Endothelial cell of umbilical vein (primary cell): ENCODE measurements around the gene PHC1. TPM values are rescaled to one million over a fixed set of nuclear protein-coding genes. Genes with fewer than 3 reads are reported as not detected.

Experiments
- BruUV-seq: library from RNA; stranded (reverse); fragments of 400-500 nt; replicated peaks from 2 replicates; lab custom pipeline; 2021; lab: Mats Ljungman, UMichigan
- CTCF ChIA-PET: fragments of 300-600, 350-600 bp; sonication (Branson Sonifier 250); formaldehyde crosslinking; loops from one replicate; lab custom pipeline; 2021; ENCODE audit warnings: antibody characterized with exemption, inconsistent platforms; lab: Charles Lee
- POLR2A ChIA-PET: fragments of 300-600, 350-600 bp; sonication (Branson Sonifier 250); formaldehyde crosslinking; loops from one replicate; lab custom pipeline; 2021; ENCODE audit warnings: antibody characterized with exemption, inconsistent platforms; lab: Charles Lee
- DNase-seq: peaks from one replicate; pipeline ENCODE4 v3.0.0-alpha.2; 2011; ENCODE audit warnings: low read depth, low spot score
- FAIRE-seq: peaks from 2 replicates; lab custom pipeline; 2011; peaks lifted over from hg19 to GRCh38; lab: Jason Lieb, UNC
- H2AFZ ChIP-seq: 2 replicates; pipeline ENCODE4 v1.6.0; 2012; ENCODE audit warnings: low read depth, low read length, control low read depth, inconsistent platforms
- H3K27ac ChIP-seq: 2 replicates; pipeline ENCODE4 v1.5.1; 2011; ENCODE audit warnings: low read depth, mild to moderate bottlenecking, control low read depth, low read length, moderate library complexity; ENCODE audit not compliant: insufficient read depth
- H3K27me3 ChIP-seq, 2 experiments: 2 replicates each; pipeline versions ENCODE4 v1.6.0 to v1.6.1; 2011; ENCODE audit warnings: low read length in 2 of 2, mixed read lengths in 1 of 2; ENCODE audit not compliant: control insufficient read depth in 2 of 2, insufficient read depth in 2 of 2
- H3K36me3 ChIP-seq, 2 experiments: 2 replicates in 1 of 2; 3 replicates in 1 of 2; pipeline ENCODE4 v1.5.1; 2011; ENCODE audit warnings: low read length in 2 of 2, mild to moderate bottlenecking in 1 of 2, moderate library complexity in 1 of 2; ENCODE audit not compliant: control insufficient read depth in 2 of 2, insufficient read depth in 2 of 2; ENCODE audit errors: extremely low read depth in 1 of 2
- H3K4me1 ChIP-seq: 3 replicates; pipeline ENCODE4 v1.5.1; 2011; ENCODE audit warnings: mild to moderate bottlenecking, low read length; ENCODE audit not compliant: control insufficient read depth, insufficient read depth; ENCODE audit errors: extremely low read depth
- H3K4me2 ChIP-seq: 2 replicates; pipeline ENCODE4 v1.6.1; 2011; ENCODE audit warnings: low read length, control low read depth, mixed read lengths; ENCODE audit not compliant: insufficient read depth
- H3K4me3 ChIP-seq, 3 experiments: fragments of 200-600 bp in 1 of 3; sonication (generic), shearing (Covaris generic) in 1 of 3; replicated peaks in 1 of 3; 2 replicates each; pipeline ENCODE4 v1.5.1; 2011 to 2016; ENCODE audit warnings: control low read depth in 3 of 3, low read length in 3 of 3, mild to moderate bottlenecking in 2 of 3, inconsistent platforms in 1 of 3, low read depth in 1 of 3, moderate library complexity in 1 of 3; ENCODE audit not compliant: insufficient read depth in 1 of 3
- H3K79me2 ChIP-seq: 2 replicates; pipeline ENCODE4 v1.6.0; 2012; ENCODE audit warnings: low read length, inconsistent platforms; ENCODE audit not compliant: control insufficient read depth, insufficient read depth
- H3K9ac ChIP-seq: replicated peaks from 2 replicates; pipeline ENCODE3; 2011; ENCODE audit warnings: low read length, control low read depth; ENCODE audit not compliant: insufficient read depth; ENCODE audit errors: extremely low read depth
- H3K9me1 ChIP-seq: replicated peaks from 3 replicates; pipeline ENCODE4 v1.6.0; 2011; ENCODE audit warnings: mild to moderate bottlenecking, low read length; ENCODE audit not compliant: control insufficient read depth, insufficient read depth; ENCODE audit errors: extremely low read depth
- H3K9me3 ChIP-seq: replicated peaks from 2 replicates; pipeline ENCODE4 v1.5.1; 2012; ENCODE audit warnings: low read length, inconsistent platforms; ENCODE audit not compliant: control insufficient read depth, insufficient read depth
- H4K20me1 ChIP-seq: replicated peaks from 2 replicates; pipeline ENCODE3; 2011; ENCODE audit warnings: mild to moderate bottlenecking, low read length; ENCODE audit not compliant: control insufficient read depth, insufficient read depth; ENCODE audit errors: extremely low read depth
- EZH2 ChIP-seq: IDR thresholded peaks from 2 replicates; pipeline ENCODE4 v1.6.1; 2012; ENCODE audit warnings: borderline replicate concordance, low read depth, mild to moderate bottlenecking, moderate library complexity, low read length, inconsistent platforms; ENCODE audit not compliant: severe bottlenecking
- FOS ChIP-seq: IDR thresholded peaks from 2 replicates; pipeline ENCODE4 v1.6.1; 2011; ENCODE audit warnings: mild to moderate bottlenecking, low read length, moderate library complexity, borderline replicate concordance; ENCODE audit not compliant: insufficient read depth
- GATA2 ChIP-seq: IDR thresholded peaks from 2 replicates; pipeline ENCODE4 v1.7.0; 2011; ENCODE audit warnings: low read depth, mild to moderate bottlenecking, moderate library complexity, mixed read lengths, low read length; ENCODE audit not compliant: insufficient read length, insufficient read depth
- JUN ChIP-seq: IDR thresholded peaks from 2 replicates; pipeline ENCODE4 v1.6.1; 2011; ENCODE audit warnings: borderline replicate concordance, low read depth; ENCODE audit not compliant: insufficient read length, insufficient read depth
- MYC ChIP-seq: IDR thresholded peaks from one replicate; pipeline ENCODE4 v1.6.1; 2011; ENCODE audit warnings: mild to moderate bottlenecking, low read depth, low read length
- POLR2A ChIP-seq: IDR thresholded peaks from 2 replicates; pipeline ENCODE4 v1.6.1; 2012; ENCODE audit warnings: low read depth, mild to moderate bottlenecking, control low read depth, low read length
- POLR2AphosphoS5 ChIP-seq: IDR thresholded peaks from 2 replicates; pipeline ENCODE4 v1.6.1; 2012; ENCODE audit warnings: low read depth, mild to moderate bottlenecking, control low read depth, low read length, moderate library complexity; ENCODE audit not compliant: insufficient read depth
- dilution Hi-C: fragments of 300-500 bp; cut with MboI; formaldehyde crosslinking; loops from one replicate; pipeline ENCODE4 v1.15.0; 2019; ENCODE audit warnings: low sequenced_read_pairs; ENCODE audit not compliant: extremely low pct_ligation_motif_present
- intact Hi-C: fragments of 100-400 bp; cut with micrococcal nuclease; formaldehyde crosslinking; loops from one replicate; pipeline ENCODE4 v1.10.0; 2022
- polyA plus RNA-seq, 4 experiments: library from polyadenylated mRNA; depleted of rRNA in 3 of 4; stranded (reverse) in 3 of 4; unstranded in 1 of 4; fragments of >200 nt; gene quantifications; 2 replicates each; pipeline versions ENCODE4 v1.2.1 to v1.2.3, GENCODE V29; 2011 to 2012; ENCODE audit warnings: missing spikeins in 1 of 4
- total RNA-seq: library from RNA; stranded (reverse); gene quantifications from 2 replicates; pipeline ENCODE4 v1.2.3, GENCODE V29; 2021
- TF ChIP-seq, protein P1 (sequence below): IDR thresholded peaks from 2 replicates; pipeline ENCODE4 v1.6.1; 2011; ENCODE audit not compliant: insufficient read depth, insufficient read length
- TF ChIP-seq, protein P2 (sequence below), 2 donors: IDR thresholded peaks; 1 replicate in 1 of 2; 2 replicates in 1 of 2; pipeline ENCODE4 v1.5.1; 2011; ENCODE audit warnings: low read length in 2 of 2, mild to moderate bottlenecking in 2 of 2, moderate library complexity in 2 of 2, control low read depth in 1 of 2, inconsistent platforms in 1 of 2, low read depth in 1 of 2; ENCODE audit not compliant: insufficient read depth in 1 of 2; ENCODE audit errors: extremely low read depth in 1 of 2

The PHC1 gene
- total and polyA plus RNA-seq, 2 donors (not counting 3 experiments of a cell fraction or from before 2014, with no cell fraction given) = 37.3 to 66.3 TPM

- Histone ChIP-seq H2AFZ (no peak overlapping the region), H3K27ac (no peak overlapping the region), H4K20me1 (no peaks in the 10 kb centered on the region), H3K9me1 (no peaks in the 10 kb centered on the region), H3K79me2 (no peaks in the 10 kb centered on the region), H3K4me1 (no peaks in the 10 kb centered on the region), H3K9ac (no peak overlapping the region), H3K9me3 (no peaks in the 10 kb centered on the region), H3K36me3 (no peaks in the 10 kb centered on the region), H3K27me3 (no peaks in the 10 kb centered on the region), H3K4me2 (no peak overlapping the region), H3K4me3 (no peak overlapping the region)
- FAIRE-seq (no peak), DNase-seq (no peak)
- POLR2A ChIA-PET = no interaction called here
- intact Hi-C loops = no loop called here
- dilution Hi-C loops = no loop called here
- CTCF ChIA-PET = interaction anchor here (1.5 kb wide), 1 partner anchor 11 kb away, joined by 5 read pairs; the partner anchor contains the start of gene M6PR
- TF ChIP-seq JUN (no peak), MYC (no peak), GATA2 (no peak), EZH2 (no peak), POLR2AphosphoS5 (no peak), FOS (no peak), POLR2A (no peak)
- TF ChIP-seq, protein P1, sequence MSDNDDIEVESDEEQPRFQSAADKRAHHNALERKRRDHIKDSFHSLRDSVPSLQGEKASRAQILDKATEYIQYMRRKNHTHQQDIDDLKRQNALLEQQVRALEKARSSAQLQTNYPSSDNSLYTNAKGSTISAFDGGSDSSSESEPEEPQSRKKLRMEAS = no peak
- TF ChIP-seq, protein P2, sequence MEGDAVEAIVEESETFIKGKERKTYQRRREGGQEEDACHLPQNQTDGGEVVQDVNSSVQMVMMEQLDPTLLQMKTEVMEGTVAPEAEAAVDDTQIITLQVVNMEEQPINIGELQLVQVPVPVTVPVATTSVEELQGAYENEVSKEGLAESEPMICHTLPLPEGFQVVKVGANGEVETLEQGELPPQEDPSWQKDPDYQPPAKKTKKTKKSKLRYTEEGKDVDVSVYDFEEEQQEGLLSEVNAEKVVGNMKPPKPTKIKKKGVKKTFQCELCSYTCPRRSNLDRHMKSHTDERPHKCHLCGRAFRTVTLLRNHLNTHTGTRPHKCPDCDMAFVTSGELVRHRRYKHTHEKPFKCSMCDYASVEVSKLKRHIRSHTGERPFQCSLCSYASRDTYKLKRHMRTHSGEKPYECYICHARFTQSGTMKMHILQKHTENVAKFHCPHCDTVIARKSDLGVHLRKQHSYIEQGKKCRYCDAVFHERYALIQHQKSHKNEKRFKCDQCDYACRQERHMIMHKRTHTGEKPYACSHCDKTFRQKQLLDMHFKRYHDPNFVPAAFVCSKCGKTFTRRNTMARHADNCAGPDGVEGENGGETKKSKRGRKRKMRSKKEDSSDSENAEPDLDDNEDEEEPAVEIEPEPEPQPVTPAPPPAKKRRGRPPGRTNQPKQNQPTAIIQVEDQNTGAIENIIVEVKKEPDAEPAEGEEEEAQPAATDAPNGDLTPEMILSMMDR (IDR thresholded peaks at IDR 0.05; ENCODE audit: extremely low read depth in 1 of 2, insufficient read depth in 1 of 2, low read depth in 1 of 2, low read length in 2 of 2) = no peak
- no TSS peak for BruUV-seq
These were observed 45.9 kb downstream of the PHC1 start for GRCh38 chr12:8960176-8960575.
